ENCODE data around the gene TMEM30B.

- TF ChIP-seq CTCF (conservative IDR thresholded peaks at IDR 0.05; ENCODE audit: low read depth, low read length) (no peak), FOS (IDR thresholded peaks at IDR 0.05; ENCODE audit: low read depth, low read length) (no peak), MAZ (IDR thresholded peaks at IDR 0.05; ENCODE audit: borderline replicate concordance, low read depth, low read length) (no peak), CEBPB (IDR thresholded peaks at IDR 0.05; ENCODE audit: low read depth, low read length) (no peak), POLR2A (IDR thresholded peaks at IDR 0.05; ENCODE audit: low read depth, low read length) (no peak)
Observed at GRCh38 chr14:61298824-61299223, 17.7 kb upstream of the TMEM30B start.

Data from IMR-90 (cell line).